OCI-M2 (cell line): Measurements from ENCODE around the gene PTPRG.
"Not testable (repeated sequence)": the region's sequence is repeated elsewhere in the genome, so short reads cannot be mapped to it uniquely, and the experiment has no call there.

ENCODE experiments used
- DNase-seq: peaks from one replicate; lab custom pipeline; 2025; ENCODE audit not compliant: unreplicated experiment; lab: John Stamatoyannopoulos, UW

The PTPRG gene

GRCh38 chr3:62027796-62028195, 466.4 kb downstream of the PTPRG start:
- DNase-seq, result no peak

- no peak for DNase-seq
Observed at GRCh38 chr3:62028236-62028635, 466.9 kb downstream of the PTPRG start.

- no peak for DNase-seq
Observed at GRCh38 chr3:62032738-62033137, 471.4 kb downstream of the PTPRG start.

- DNase-seq, result no peak
Observed at GRCh38 chr3:62035402-62036057, 474.2 kb downstream of the PTPRG start.

- DNase-seq, result no peak
Observed at GRCh38 chr3:62036726-62037125, 475.4 kb downstream of the PTPRG start.

GRCh38 chr3:62038798-62039197, 477.4 kb downstream of the PTPRG start:
- DNase-seq, result not testable (repeated sequence)

- DNase-seq, result no peak
Observed at GRCh38 chr3:62039586-62039985, 478.2 kb downstream of the PTPRG start.

GRCh38 chr3:62041681-62042080, 480.3 kb downstream of the PTPRG start:
- DNase-seq, result no peak

- DNase-seq, result no peak
Observed at GRCh38 chr3:62044874-62045411, 483.6 kb downstream of the PTPRG start.

GRCh38 chr3:62046326-62046725, 485.0 kb downstream of the PTPRG start:
- no peak for DNase-seq

- DNase-seq, result no peak
Observed at GRCh38 chr3:62048577-62048976, 487.2 kb downstream of the PTPRG start.

- no peak for DNase-seq
Observed at GRCh38 chr3:62049033-62049432, 487.7 kb downstream of the PTPRG start.

- no peak for DNase-seq
Observed at GRCh38 chr3:62051506-62051905, 490.1 kb downstream of the PTPRG start.

- DNase-seq, result no peak
Observed at GRCh38 chr3:62052331-62052730, 491.0 kb downstream of the PTPRG start.

- no peak for DNase-seq
Observed at GRCh38 chr3:62056658-62057057, 495.3 kb downstream of the PTPRG start.

GRCh38 chr3:62057339-62058047, 496.1 kb downstream of the PTPRG start:
- no peak for DNase-seq

GRCh38 chr3:62065985-62066693, 504.8 kb downstream of the PTPRG start:
- DNase-seq, result no peak

GRCh38 chr3:62068337-62068736, 507.0 kb downstream of the PTPRG start:
- no peak for DNase-seq

- no peak for DNase-seq
Observed at GRCh38 chr3:62070891-62071290, 509.5 kb downstream of the PTPRG start.

GRCh38 chr3:62073038-62073437, 511.7 kb downstream of the PTPRG start:
- no peak for DNase-seq

- DNase-seq, result no peak
Observed at GRCh38 chr3:62084558-62084957, 523.2 kb downstream of the PTPRG start.
